K562 (cell line): ENCODE data around the gene GAB1. TPM values are rescaled to one million over a fixed set of nuclear protein-coding genes. Genes with fewer than 3 reads are reported as not detected.

Experiments used
- ATF6 ChIP-seq: sonication (generic); formaldehyde crosslinking; IDR thresholded peaks from 2 replicates; pipeline ENCODE4 v1.4.0; 2020; ENCODE audit warnings: mild to moderate bottlenecking, missing genetic modification reagents
- CBFB ChIP-seq: sonication (generic); formaldehyde crosslinking; IDR thresholded peaks from 2 replicates; pipeline ENCODE4 v1.4.0; 2020; ENCODE audit warnings: mild to moderate bottlenecking, missing genetic modification reagents
- EGR1 ChIP-seq: fragments of 450-650 bp; conservative IDR thresholded peaks from 2 replicates; pipeline ENCODE4 v1.6.1; 2017; ENCODE audit warnings: mild to moderate bottlenecking
- GMEB1 ChIP-seq: fragments of 250-450 bp; sonication (Bioruptor Pico); IDR thresholded peaks from 2 replicates; pipeline ENCODE4 v1.4.0; 2020; ENCODE audit warnings: mild to moderate bottlenecking
- MBD2 ChIP-seq: sonication (generic); IDR thresholded peaks from 2 replicates; pipeline ENCODE4 v1.6.1; 2016; ENCODE audit warnings: low read depth, borderline replicate concordance
- NONO ChIP-seq, 2 experiments: fragments of 200-400 bp in 1 of 2; fragments of 450-650 bp in 1 of 2; formaldehyde crosslinking in 1 of 2; IDR thresholded peaks; 2 replicates each; pipeline ENCODE4 v1.6.1; 2017; ENCODE audit warnings: low read depth in 2 of 2, mild to moderate bottlenecking in 2 of 2, moderate library complexity in 2 of 2, low read length in 1 of 2
- REST ChIP-seq, 2 experiments: fragments of 450-650 bp; formaldehyde crosslinking in 1 of 2; IDR thresholded peaks; 2 replicates each; pipeline versions ENCODE4 v1.4.0 to v1.6.1; 2014 to 2020; ENCODE audit warnings: mild to moderate bottlenecking in 2 of 2, borderline replicate concordance in 1 of 2, low read depth in 1 of 2
- SIRT6 ChIP-seq: IDR thresholded peaks from one replicate; pipeline ENCODE4 v1.6.1; 2012; ENCODE audit warnings: low read depth, mild to moderate bottlenecking, control low read depth, inconsistent platforms, low read length, moderate library complexity
- ZBTB49 ChIP-seq: sonication (generic); formaldehyde crosslinking; IDR thresholded peaks from 2 replicates; pipeline ENCODE4 v1.8.0; 2022; ENCODE audit warnings: missing genetic modification reagents, mild to moderate bottlenecking, borderline replicate concordance
- ZNF140 ChIP-seq: fragments of 250-450 bp; sonication (Bioruptor Pico); IDR thresholded peaks from 2 replicates; pipeline ENCODE4 v1.8.0; 2021; ENCODE audit warnings: moderate library complexity, mild to moderate bottlenecking, inconsistent platforms
- ZNF263 ChIP-seq: sonication (generic); formaldehyde crosslinking; IDR thresholded peaks from 2 replicates; pipeline ENCODE4 v1.8.0; 2022; ENCODE audit warnings: mild to moderate bottlenecking, missing genetic modification reagents, borderline replicate concordance
- ZNF75A ChIP-seq: fragments of 450-650 bp; formaldehyde crosslinking; IDR thresholded peaks from 2 replicates; pipeline ENCODE4 v1.4.0; 2020; ENCODE audit warnings: mild to moderate bottlenecking
- polyA plus RNA-seq, 8 experiments: library from polyadenylated mRNA; depleted of rRNA in 4 of 8; stranded (reverse) in 5 of 8; unstranded in 3 of 8; fragments of >200 nt; fragmentation: Nextera tagmentation in 2 of 8; fragmentation: Illumina TruSeq in 1 of 8; extraction: Ambion mirVana in 2 of 8; extraction: Trizol in 1 of 8; gene quantifications; 2 replicates each; pipeline versions ENCODE4 v1.2.1 to v1.2.3, GENCODE V29; 2011 to 2014; ENCODE audit warnings: inconsistent platforms in 1 of 8, missing spikeins in 1 of 8
- total RNA-seq, 7 experiments: library from RNA; depleted of rRNA in 6 of 7; stranded (reverse); fragments of >200 nt in 6 of 7; fragmentation: Illumina TruSeq in 2 of 7; extraction: Trizol in 2 of 7; gene quantifications; 2 replicates each; pipeline versions ENCODE4 v1.2.1 to v1.2.3, GENCODE V29; 2011 to 2021; ENCODE audit warnings: low replicate concordance in 1 of 7

Gene GAB1
- total and polyA plus RNA-seq, 9 of the 15 experiments (the other 6 are each of a cell fraction or from before 2014, with no cell fraction given) = 1.3 to 14.6 (median 7.5) TPM

- TF ChIP-seq ATF6 (CRISPR knock-in tag) = no peak
- no peak for TF ChIP-seq ZBTB49 (CRISPR knock-in tag)
- no peak for TF ChIP-seq NONO (IDR thresholded peaks at IDR 0.05; ENCODE audit: low read depth in 2 of 2, low read length in 1 of 2)
- TF ChIP-seq ZNF75A (CRISPR knock-in tag) = no peak
- TF ChIP-seq MBD2 = no peak
- TF ChIP-seq REST (IDR thresholded peaks at IDR 0.05; ENCODE audit: borderline replicate concordance) = no peak
- no peak for TF ChIP-seq REST (CRISPR knock-in tag; IDR thresholded peaks at IDR 0.05; ENCODE audit: low read depth)
- no peak for TF ChIP-seq ZNF263
- TF ChIP-seq SIRT6 = no peak
- no peak for TF ChIP-seq CBFB (CRISPR knock-in tag)
- no peak for TF ChIP-seq EGR1
- no peak for TF ChIP-seq ZNF140 (CRISPR knock-in tag)
- TF ChIP-seq GMEB1 (CRISPR knock-in tag) = no peak
Observed at GRCh38 chr4:143336781-143337599, at the start of gene GAB1 (continued).
